Measurements from ENCODE around the gene RGR. TPM values are rescaled to one million over a fixed set of nuclear protein-coding genes. Genes with fewer than 3 reads are reported as not detected.

RGR gene
- total RNA-seq, 2 donors from 2014 or later: not detected

DNA sequence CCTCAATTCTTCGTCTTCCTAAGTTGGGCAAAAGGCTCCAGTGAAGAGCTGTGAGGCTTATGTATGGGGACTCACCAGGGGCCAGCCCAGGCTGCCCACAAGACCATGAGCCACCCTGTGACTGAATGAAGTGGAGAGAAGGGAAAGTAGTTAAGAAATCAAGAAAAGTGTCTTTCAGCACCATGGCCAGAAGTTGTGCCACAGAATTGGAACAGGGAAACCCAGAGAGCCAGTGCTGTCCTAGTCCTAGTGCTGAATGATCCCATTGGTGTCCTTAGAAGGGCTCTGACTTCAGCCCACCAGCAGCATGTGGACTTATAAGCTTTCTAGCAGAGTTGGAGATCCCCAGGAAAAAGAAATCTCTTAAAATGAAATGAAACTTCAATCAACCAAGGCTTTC, 46.5 kb downstream of the RGR start:
- no peak for DNase-seq
- TF ChIP-seq, protein P1, sequence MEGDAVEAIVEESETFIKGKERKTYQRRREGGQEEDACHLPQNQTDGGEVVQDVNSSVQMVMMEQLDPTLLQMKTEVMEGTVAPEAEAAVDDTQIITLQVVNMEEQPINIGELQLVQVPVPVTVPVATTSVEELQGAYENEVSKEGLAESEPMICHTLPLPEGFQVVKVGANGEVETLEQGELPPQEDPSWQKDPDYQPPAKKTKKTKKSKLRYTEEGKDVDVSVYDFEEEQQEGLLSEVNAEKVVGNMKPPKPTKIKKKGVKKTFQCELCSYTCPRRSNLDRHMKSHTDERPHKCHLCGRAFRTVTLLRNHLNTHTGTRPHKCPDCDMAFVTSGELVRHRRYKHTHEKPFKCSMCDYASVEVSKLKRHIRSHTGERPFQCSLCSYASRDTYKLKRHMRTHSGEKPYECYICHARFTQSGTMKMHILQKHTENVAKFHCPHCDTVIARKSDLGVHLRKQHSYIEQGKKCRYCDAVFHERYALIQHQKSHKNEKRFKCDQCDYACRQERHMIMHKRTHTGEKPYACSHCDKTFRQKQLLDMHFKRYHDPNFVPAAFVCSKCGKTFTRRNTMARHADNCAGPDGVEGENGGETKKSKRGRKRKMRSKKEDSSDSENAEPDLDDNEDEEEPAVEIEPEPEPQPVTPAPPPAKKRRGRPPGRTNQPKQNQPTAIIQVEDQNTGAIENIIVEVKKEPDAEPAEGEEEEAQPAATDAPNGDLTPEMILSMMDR (IDR thresholded peaks at IDR 0.05): no peak
- Histone ChIP-seq H3K4me3 (no peak overlapping the region), H3K4me1 (no peaks in the 10 kb centered on the region), H3K9me3 (no peaks in the 10 kb centered on the region), H3K36me3 (no peaks in the 10 kb centered on the region), H3K9ac (ENCODE audit: low read depth in 2 of 2, low read length in 2 of 2) (no peak overlapping the region), H3K27ac (no peak overlapping the region), H3K27me3 (no peaks in the 10 kb centered on the region)
- intact Hi-C loops (cut with DNase I): no loop called here

DNA sequence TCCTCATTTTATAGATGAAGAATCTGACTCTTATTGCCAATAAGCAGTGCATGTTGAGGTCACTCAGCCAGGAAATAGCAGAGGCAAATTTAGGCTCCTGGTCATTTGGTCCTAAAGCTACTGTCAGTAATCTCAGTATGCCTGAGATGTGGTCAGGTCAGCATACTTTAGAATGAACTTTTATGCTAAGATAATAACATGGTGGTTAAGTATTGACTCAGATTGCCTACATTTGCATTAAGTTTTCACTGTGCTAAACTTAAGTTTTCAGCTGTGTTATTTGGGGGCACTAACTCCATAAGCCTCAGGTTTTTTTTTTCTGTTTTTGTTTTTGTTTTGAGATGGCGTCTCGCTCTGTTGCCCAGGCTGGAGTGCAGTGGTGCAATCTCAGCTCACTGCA, 47.6 kb downstream of the RGR start:
- Histone ChIP-seq H3K27me3 (no peaks in the 10 kb centered on the region), H3K9ac (ENCODE audit: low read depth in 2 of 2, low read length in 2 of 2) (no peak overlapping the region), H3K4me3 (no peak overlapping the region), H3K27ac (no peak overlapping the region), H3K4me1 (no peaks in the 10 kb centered on the region), H3K9me3 (no peaks in the 10 kb centered on the region), H3K36me3 (no peaks in the 10 kb centered on the region)
- DNase-seq: no peak
- TF ChIP-seq, protein P1 (IDR thresholded peaks at IDR 0.05): no peak
- intact Hi-C loops (cut with DNase I): no loop called here

DNA sequence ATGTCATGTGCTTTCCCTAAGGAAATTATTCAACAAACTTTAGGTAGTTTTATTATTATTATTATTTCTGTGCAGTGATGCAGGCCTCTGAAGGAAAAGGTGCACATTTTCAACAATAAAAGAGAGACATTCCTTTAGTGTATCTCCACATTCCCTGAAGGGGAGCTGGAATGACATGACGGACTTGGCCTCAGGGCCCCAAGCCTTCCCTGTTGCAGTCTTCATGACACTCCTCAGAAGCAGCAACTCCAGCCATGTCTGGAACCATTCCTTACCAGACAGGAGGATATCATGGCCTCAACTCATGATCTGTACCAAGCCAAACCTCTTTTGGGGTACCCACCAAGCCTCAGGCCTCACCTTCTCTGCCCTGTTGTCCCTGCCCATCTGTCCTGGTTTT, 48.3 kb downstream of the RGR start:
- intact Hi-C loops (cut with DNase I): no loop called here
- H3K9me3 ChIP-seq: no peaks in the 10 kb centered on the region
- no peak overlapping the region for H3K4me3 ChIP-seq
- H3K9ac ChIP-seq (ENCODE audit: low read depth in 2 of 2, low read length in 2 of 2): no peak overlapping the region
- TF ChIP-seq, protein P1 (IDR thresholded peaks at IDR 0.05): no peak
- no peak for DNase-seq
- H3K27me3 ChIP-seq: no peaks in the 10 kb centered on the region
- H3K27ac ChIP-seq: no peak overlapping the region
- H3K36me3 ChIP-seq: no peaks in the 10 kb centered on the region
- H3K4me1 ChIP-seq: no peaks in the 10 kb centered on the region

DNA sequence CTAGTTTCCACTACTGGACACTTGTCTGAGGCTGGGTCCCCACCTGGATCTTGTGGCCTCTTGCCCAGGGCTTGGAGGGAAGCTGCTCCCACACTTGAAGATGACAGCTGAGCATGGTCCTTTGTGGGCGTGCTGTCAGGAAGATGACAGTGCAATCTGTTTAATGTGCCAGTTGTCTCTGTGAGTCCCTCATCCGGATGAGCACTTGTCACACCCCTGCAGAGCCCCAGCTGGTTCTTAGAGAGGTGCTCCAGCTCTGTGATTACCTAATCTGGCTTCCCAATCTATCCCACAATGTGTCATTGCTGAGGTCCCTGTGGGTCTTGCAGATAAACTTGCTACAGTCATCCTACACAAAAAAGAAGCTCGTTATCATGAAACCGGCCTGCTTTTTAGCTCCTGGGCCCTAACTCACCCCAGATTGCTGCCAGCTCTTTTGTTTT, 48.7 kb downstream of the RGR start:
- Histone ChIP-seq H3K4me3 (no peak overlapping the region), H3K27ac (no peak overlapping the region), H3K9ac (ENCODE audit: low read depth in 2 of 2, low read length in 2 of 2) (no peak overlapping the region), H3K4me1 (no peaks in the 10 kb centered on the region), H3K36me3 (no peaks in the 10 kb centered on the region), H3K27me3 (no peaks in the 10 kb centered on the region), H3K9me3 (no peaks in the 10 kb centered on the region)
- TF ChIP-seq, protein P1 (IDR thresholded peaks at IDR 0.05): no peak
- no peak for DNase-seq
- intact Hi-C loops (cut with DNase I): no loop called here

DNA sequence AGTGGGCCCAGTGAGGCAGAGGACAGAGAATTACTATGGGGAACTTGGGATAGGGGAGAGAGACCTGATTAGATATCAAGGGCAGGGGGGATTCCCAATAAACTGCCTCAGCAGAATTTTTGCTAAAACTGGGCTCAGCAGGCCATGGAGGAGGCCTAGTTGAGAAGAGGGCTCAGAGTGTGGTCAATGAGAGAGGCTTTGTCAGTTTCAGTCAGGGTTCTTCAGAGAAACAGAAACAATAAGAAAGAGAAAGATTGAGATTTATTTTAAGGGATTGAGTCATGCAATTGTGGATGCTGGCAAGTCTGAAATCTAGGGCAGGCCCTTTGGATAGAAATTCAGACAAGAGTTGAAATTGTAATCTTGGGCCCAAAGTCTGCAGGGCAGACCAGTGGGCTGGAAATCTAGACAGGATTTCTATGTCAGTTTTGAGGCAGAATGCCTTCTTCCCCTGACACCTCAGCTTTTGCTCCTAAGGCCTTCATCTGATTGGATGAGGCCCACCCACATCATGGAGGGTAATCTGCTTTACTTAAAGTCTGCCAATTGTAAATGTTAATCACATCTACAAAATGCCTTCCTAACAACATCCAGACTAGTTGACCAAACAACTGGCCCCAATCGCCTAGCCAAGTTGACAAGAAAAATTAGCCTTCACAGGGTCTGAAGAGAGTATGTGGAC, 50.1 kb downstream of the RGR start:
- no peak overlapping the region for H3K27ac ChIP-seq

More for the DNA sequence above, 50.1 kb downstream of the RGR start:
- no peaks in the 10 kb centered on the region for H3K27me3 ChIP-seq
- H3K9ac ChIP-seq (ENCODE audit: low read depth in 2 of 2, low read length in 2 of 2): no peak overlapping the region
- DNase-seq: no peak
- intact Hi-C loops (cut with DNase I): no loop called here
- no peaks in the 10 kb centered on the region for H3K36me3 ChIP-seq
- H3K4me1 ChIP-seq: no peaks in the 10 kb centered on the region
- TF ChIP-seq, protein P1 (IDR thresholded peaks at IDR 0.05): no peak
- no peak overlapping the region for H3K4me3 ChIP-seq
- H3K9me3 ChIP-seq: no peaks in the 10 kb centered on the region
